Muscle layer of colon (tissue), 2 donors: Measurements from ENCODE around the gene TJP1.
"Not testable (repeated sequence)": the region's sequence is repeated elsewhere in the genome, so short reads cannot be mapped to it uniquely, and the experiment has no call there.

ENCODE experiments used
- H3K27ac ChIP-seq: one replicate; pipeline ENCODE4 v1.7.0; 2013; ENCODE audit warnings: low read depth, mild to moderate bottlenecking, low read length, moderate library complexity
- H3K27me3 ChIP-seq, 2 donors: one replicate each; pipeline ENCODE4 v1.7.0; 2013; ENCODE audit warnings: low read length in 2 of 2, mild to moderate bottlenecking in 2 of 2; ENCODE audit not compliant: insufficient read depth in 2 of 2, control insufficient read depth in 1 of 2
- H3K36me3 ChIP-seq: one replicate; pipeline ENCODE4 v1.7.0; 2013; ENCODE audit warnings: mild to moderate bottlenecking, low read length; ENCODE audit not compliant: insufficient read depth
- H3K4me1 ChIP-seq: one replicate; pipeline ENCODE4 v1.7.0; 2013; ENCODE audit warnings: mild to moderate bottlenecking, low read length; ENCODE audit not compliant: insufficient read depth
- H3K4me3 ChIP-seq, 2 donors: one replicate each; pipeline ENCODE4 v1.7.0; 2013; ENCODE audit warnings: low read length in 2 of 2, low read depth in 1 of 2, mild to moderate bottlenecking in 1 of 2, moderate library complexity in 1 of 2
- H3K9ac ChIP-seq: one replicate; pipeline ENCODE4 v1.7.0; 2013; ENCODE audit warnings: low read length
- H3K9me3 ChIP-seq: one replicate; pipeline ENCODE4 v1.7.0; 2013; ENCODE audit warnings: mild to moderate bottlenecking, low read length
- donor health status: abdominal sarcoma.
- donor health status: Adenocarcinoma of cecum.

Gene TJP1

DNA sequence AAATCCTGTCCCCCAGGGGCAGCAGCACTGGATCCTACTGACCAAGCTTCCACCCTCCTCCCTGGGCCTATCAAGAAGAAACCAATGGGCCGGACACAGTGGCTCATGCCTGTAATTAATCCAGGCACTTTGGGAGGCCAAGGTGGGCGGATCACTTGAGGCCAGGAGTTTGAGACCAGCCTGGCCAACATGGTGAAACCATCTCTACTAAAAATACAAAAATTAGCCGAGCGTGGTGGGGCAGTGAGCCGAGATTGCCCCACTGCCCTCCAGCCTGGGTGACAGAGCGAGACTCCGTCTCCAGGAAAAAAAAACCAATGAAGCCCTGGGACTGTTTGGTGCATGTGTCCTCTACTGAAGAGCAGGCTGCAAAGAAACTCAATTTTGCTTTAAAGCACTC, 125.8 kb downstream of the TJP1 start:
- H3K27me3 ChIP-seq, H3K9ac ChIP-seq, H3K4me3 ChIP-seq, H3K9me3 ChIP-seq, H3K27ac ChIP-seq, H3K4me1 ChIP-seq: not testable (repeated sequence)
- peaks cover 26% of the 10 kb centered on the region for H3K36me3 ChIP-seq

DNA sequence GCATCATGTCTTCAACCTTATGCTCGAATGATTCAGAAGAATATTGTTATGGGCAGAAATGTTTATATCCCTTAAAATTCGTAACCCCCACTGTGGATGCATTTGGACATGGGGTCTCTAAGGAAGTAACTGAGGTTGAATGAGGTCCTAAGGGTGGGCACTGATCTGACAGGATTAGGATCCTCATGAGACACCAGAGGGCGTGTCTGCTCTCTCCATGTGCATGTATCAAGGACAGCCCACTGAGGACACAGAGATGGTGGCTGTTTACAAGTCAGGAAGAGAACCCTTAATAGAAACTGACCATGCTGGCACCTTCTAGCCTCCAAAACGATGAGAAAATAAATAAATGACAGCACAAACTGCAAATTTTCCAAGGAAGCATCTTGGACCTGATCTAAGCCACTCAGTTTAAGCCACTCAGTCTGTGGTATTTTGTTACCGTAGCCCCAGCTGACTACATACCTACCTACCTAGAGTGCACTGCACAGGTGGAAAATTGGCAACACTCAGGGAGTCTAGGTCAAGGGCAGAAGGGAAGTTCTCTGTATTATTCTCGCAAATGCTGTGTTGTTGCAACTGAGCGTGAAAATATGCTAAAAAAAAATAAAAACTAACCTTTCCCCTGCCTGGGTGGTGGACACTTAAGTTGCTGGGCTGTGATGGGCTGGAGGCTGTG, 126.6 kb downstream of the TJP1 start:
- Histone ChIP-seq H3K4me3 (no peak overlapping the region), H3K9me3 (no peaks in the 10 kb centered on the region), H3K27me3 (no peaks in the 10 kb centered on the region), H3K9ac (no peak overlapping the region), H3K36me3 (peaks cover 17% of the 10 kb centered on the region), H3K27ac (no peak overlapping the region), H3K4me1 (no peaks in the 10 kb centered on the region)

DNA sequence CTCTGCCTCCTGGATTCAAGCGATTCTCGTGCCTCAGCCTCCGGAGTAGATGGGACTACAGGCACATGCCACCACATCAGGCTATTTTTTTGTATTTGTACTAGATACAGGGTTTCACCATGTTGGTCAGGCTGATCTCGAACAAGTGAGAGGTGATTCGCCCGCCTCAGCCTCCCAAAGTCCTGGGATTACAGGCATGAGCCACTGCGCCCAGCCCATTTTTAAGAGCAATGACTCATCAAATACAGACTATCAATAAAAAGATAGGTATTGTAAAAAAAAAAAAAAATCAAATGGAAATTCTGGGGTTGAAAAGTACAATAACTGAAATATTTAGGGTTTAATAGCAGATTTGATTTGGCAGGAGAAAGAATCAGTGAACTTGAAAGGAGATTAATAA, 129.0 kb downstream of the TJP1 start:
- Histone ChIP-seq H3K9ac (no peak overlapping the region), H3K4me1 (no peaks in the 10 kb centered on the region), H3K4me3 (no peak overlapping the region), H3K9me3 (no peaks in the 10 kb centered on the region), H3K27ac (no peak overlapping the region), H3K36me3 (peaks cover under 1% of the 10 kb centered on the region), H3K27me3 (no peaks in the 10 kb centered on the region)

DNA sequence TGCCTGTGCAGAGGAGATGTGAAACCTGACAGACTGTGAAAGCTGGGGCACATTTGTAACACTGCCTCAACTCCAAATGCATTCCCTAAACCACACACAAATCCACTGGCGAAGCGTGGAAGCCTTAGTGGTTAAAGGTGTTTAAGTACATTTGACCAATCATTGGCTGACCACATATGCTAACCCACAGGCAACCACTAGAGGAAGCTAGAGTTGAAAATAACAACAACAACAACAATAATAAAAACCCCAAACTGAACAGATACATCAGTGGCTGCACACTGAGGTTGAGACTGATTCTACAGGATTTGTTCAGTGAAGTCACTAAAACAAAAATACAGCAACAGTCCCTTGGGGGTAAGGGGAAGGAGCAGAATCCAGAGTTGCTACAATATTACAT, 129.7 kb downstream of the TJP1 start:
- H3K4me1 ChIP-seq, result no peaks in the 10 kb centered on the region
- H3K9ac ChIP-seq, result no peak overlapping the region
- H3K9me3 ChIP-seq, result no peaks in the 10 kb centered on the region
- H3K27ac ChIP-seq, result no peak overlapping the region
- H3K4me3 ChIP-seq, result no peak overlapping the region
- H3K36me3 ChIP-seq, result no peaks in the 10 kb centered on the region
- H3K27me3 ChIP-seq, result no peaks in the 10 kb centered on the region

DNA sequence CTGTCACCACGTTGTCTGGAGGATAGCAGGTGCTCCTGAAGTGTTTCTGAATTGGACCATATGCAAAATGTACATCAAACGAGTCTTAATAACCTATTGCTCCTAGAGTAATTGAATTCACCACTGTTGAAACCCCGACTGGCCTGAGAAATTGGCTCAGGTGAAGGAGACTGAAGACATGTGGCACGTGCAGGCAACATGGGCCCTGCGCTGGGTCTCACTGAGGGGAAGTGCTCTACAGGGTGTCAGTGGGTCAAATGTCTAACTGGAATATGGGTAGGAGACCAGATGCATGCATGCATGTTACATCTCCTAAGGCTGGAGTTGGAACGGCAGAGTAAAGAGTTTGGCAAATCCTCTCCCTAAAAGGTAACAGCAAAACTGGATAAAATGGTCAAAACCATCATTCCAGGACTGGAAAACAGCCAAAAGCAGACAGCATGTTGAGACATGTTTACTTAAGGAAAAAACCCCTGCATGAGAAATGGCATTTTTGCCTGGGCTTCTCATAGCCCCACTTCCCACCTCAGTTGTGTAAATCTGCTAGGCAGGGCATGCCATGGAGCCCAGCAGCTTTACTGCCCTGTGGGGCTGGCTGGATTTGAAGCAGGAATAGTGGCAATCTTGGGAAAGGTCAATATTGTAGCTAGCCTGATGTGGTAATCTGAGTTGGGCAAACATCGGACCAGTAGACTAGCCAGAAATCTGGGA, 131.3 kb downstream of the TJP1 start:
- no peaks in the 10 kb centered on the region for H3K36me3 ChIP-seq
- H3K27ac ChIP-seq, result no peak overlapping the region
- H3K4me1 ChIP-seq, result no peaks in the 10 kb centered on the region

DNA sequence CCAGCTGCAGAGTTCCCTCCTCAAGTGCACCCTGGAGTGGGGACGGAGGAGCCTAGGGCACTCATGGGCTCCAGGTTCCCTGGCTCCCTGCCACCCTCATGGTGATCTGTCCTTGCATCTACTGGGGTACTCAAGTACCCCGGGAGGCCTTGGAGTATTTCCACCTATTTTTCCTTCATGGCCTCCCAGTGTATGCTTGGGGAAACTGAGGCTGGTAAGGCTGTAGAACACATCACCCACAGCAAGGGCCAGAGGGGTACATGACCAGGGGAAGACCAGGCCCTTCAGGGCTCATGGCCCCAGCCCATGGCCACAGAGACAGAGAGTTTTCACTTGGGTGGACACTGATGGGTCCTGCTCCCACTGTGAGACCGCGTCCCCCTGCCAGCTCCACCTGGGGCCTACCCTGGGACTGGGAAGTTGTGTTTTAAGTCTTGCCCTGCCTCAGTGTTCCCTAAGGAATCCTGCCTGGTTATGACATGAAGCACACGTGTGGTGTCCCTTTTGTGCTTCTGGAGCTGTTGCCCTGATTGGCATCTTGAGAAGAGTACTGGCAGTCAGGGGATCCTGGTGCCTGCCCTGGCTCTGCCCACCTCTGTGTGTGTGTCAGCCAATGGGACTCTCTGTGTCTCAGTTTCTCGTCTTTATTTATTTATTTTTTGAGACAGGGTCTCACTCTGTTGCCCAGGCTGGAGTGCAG, 132.8 kb downstream of the TJP1 start:
- no peaks in the 10 kb centered on the region for H3K9me3 ChIP-seq
- no peak overlapping the region for H3K9ac ChIP-seq
- H3K27me3 ChIP-seq, result no peaks in the 10 kb centered on the region
- no peak overlapping the region for H3K4me3 ChIP-seq
- H3K36me3 ChIP-seq, result no peaks in the 10 kb centered on the region
- H3K27ac ChIP-seq, result no peak overlapping the region
- H3K4me1 ChIP-seq, result no peaks in the 10 kb centered on the region

More for the DNA sequence above, 131.3 kb downstream of the TJP1 start:
- no peaks in the 10 kb centered on the region for H3K27me3 ChIP-seq
- H3K9ac ChIP-seq, result no peak overlapping the region
- H3K9me3 ChIP-seq, result no peaks in the 10 kb centered on the region
- H3K4me3 ChIP-seq, result no peak overlapping the region

DNA sequence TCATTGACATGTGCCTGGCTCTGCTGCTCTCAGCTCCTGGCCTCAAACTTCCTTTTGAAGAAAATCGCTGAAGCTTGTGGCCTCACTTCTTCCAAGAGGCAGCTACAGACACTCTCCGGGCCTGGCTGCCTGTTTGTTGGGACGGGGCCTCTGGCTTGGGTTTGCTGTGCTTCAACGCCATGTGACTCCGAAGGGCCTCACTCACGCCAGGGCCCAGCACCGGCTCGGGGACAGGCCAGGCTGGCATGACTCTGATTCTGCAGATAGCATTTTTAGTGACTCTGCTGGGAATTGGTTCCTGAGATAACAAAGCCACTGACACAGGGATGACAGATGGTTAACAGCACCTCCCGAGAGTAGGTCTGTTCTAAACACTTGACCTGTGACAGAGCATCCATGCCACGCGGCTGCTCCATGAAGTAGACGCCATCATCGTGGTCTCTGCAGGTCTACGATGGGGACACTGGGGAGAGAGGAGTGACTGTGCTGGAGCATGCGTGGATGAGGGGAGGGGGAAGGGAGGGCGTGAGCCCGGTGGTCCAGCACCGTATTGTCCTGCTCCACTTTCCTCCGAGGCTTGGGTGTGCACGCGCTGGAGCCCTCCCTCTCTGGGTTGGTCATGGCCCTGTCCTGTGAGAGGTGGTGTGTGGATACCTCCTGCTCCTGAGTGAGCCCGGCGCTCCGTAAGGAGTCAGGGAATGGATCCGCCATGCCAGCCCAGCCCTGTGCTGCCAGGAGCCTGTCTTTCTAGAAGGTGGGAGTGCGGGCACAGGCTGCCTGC, 133.6 kb downstream of the TJP1 start:
- Histone ChIP-seq H3K4me3 (no peak overlapping the region), H3K4me1 (no peaks in the 10 kb centered on the region), H3K9me3 (no peaks in the 10 kb centered on the region), H3K27ac (no peak overlapping the region), H3K9ac (no peak overlapping the region), H3K27me3 (no peaks in the 10 kb centered on the region), H3K36me3 (no peaks in the 10 kb centered on the region)

DNA sequence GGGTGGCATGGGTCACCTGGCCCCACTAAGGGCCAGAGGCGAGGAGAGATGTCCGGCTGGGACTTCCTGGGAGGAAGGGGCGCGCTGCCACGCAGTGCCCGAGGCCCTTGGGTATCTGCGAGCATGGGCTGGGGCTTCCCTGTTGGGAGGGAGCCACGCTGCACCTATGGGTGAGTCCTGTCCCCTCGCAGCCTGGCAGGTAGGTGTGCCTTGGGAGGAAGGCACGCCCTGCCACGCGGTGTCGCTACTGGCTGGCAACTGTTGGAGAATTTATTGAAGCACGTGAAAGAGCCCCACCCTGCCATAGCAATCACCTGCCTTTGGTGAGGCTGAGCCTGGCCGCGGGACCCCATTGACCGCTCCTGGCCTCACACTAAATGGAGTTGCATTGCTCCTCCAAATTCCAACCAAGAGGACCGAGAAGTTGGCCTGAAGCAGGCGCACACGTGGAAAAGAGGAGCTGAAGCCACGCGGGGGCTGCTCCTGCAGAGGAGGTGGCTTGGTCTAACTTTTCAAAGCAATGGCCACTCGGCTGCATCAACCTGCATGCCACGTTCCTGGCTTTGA, 134.2 kb downstream of the TJP1 start:
- Histone ChIP-seq H3K9ac (no peak overlapping the region), H3K4me3 (no peak overlapping the region), H3K27me3 (no peaks in the 10 kb centered on the region), H3K9me3 (no peaks in the 10 kb centered on the region), H3K4me1 (no peaks in the 10 kb centered on the region), H3K27ac (no peak overlapping the region), H3K36me3 (no peaks in the 10 kb centered on the region)

DNA sequence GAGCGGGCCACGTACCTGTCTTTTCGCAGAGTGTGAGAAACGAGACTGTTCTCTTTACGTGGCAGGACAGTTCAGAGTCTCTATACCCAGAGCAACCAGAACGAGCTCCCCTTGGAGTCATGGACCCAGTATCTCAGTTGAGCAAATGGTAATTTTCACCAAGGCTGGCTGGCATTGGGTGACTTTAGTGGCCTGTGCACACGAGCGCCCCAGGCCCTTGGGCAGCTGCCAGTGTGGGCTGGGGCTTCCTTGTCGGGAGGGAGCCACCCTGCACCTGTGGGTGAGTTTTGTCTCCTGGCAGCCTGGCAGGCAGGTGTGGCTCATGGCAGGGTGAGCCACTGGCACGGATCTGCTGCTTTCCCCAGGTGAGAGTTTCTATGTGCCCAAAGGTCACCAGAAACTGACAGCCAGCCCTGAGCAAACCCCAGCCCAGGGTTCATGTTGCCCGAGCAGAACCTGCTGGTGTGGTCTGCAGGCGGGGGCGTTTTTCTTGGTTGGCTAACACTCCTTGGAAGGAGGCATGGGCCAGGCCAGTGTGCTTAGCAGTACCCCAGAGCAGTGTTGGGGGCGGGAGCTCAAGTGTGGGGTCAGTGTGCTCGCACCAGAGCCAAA, 135.0 kb downstream of the TJP1 start:
- Histone ChIP-seq H3K27ac (no peak overlapping the region), H3K27me3 (no peaks in the 10 kb centered on the region), H3K36me3 (no peaks in the 10 kb centered on the region), H3K9me3 (no peaks in the 10 kb centered on the region), H3K9ac (no peak overlapping the region), H3K4me3 (no peak overlapping the region), H3K4me1 (no peaks in the 10 kb centered on the region)

DNA sequence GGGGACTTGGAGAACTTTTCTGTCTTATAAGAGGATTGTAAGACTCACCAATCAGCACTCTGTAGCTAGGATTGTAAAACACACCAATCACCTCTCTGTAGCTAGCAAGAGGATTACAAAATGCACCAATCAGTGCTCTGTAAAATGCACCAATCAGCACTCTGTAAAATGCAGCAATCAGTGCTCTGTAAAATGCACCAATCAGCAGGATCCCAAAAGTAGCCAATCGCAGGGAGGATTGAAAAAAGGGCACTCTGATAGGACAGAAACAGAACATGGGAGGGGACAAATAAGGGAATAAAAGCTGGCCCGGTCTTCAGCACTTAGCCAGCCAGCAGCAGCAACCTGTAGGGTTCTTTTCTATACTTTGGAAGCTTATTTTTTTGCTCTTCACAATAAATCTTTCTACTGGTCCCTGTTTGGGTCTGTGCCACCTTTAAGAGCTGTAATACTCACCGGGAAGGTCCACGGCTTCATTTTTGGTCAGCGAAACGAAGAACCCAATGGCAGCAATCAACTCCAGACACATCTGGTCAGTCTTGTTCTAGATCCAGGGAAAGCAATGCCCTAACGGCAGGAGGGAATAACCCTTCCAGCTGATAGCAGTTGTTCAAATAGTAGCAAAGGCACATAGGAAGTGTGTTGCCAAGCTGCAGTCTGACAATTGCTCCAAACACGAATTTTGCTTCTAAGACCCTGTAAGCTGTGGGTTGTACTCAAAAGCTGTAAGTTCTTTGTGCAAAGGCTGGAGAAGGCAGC, 135.6 kb downstream of the TJP1 start:
- H3K4me3 ChIP-seq, result no peak overlapping the region
- no peak overlapping the region for H3K27ac ChIP-seq
- H3K9ac ChIP-seq, result no peak overlapping the region
- no peaks in the 10 kb centered on the region for H3K27me3 ChIP-seq
- no peaks in the 10 kb centered on the region for H3K9me3 ChIP-seq
- H3K4me1 ChIP-seq, result no peaks in the 10 kb centered on the region
- H3K36me3 ChIP-seq, result no peaks in the 10 kb centered on the region
